ENCODE measurements around the gene PKNOX2. TPM values are rescaled to one million over a fixed set of nuclear protein-coding genes. Genes with fewer than 3 reads are reported as not detected.

The PKNOX2 gene
- total and polyA plus RNA-seq, 4 donors = 0.14 to 0.29 (median 0.24) TPM

DNA sequence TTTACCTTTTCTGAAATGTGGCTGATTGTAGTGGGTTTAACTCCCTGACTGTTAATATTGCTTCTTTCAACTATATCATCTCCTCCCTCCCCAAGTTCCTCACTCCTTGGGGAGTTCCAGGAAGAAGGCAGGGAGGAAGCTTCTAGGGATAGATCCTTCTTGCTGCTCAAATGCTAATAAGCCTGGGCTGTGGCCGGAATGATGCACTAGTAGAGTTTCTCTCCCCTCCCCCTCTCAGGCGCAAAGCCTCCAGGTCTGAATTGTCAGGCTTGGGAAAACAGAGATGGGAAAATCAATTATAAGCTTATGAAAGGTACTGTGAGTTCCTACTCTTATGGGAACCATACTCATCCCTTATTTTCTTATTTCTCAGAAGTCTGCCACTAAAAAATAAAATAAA, 300.7 kb downstream of the PKNOX2 start:
- TF ChIP-seq, protein P1, sequence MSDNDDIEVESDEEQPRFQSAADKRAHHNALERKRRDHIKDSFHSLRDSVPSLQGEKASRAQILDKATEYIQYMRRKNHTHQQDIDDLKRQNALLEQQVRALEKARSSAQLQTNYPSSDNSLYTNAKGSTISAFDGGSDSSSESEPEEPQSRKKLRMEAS (IDR thresholded peaks at IDR 0.05) = no peak
- TF ChIP-seq HNF4A (conservative IDR thresholded peaks at IDR 0.05) = no peak
- TF ChIP-seq RXRA (IDR thresholded peaks at IDR 0.05) = no peak
- TF ChIP-seq, protein P2, sequence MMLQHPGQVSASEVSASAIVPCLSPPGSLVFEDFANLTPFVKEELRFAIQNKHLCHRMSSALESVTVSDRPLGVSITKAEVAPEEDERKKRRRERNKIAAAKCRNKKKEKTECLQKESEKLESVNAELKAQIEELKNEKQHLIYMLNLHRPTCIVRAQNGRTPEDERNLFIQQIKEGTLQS (IDR thresholded peaks at IDR 0.05) = no peak
- TF ChIP-seq, protein P3, sequence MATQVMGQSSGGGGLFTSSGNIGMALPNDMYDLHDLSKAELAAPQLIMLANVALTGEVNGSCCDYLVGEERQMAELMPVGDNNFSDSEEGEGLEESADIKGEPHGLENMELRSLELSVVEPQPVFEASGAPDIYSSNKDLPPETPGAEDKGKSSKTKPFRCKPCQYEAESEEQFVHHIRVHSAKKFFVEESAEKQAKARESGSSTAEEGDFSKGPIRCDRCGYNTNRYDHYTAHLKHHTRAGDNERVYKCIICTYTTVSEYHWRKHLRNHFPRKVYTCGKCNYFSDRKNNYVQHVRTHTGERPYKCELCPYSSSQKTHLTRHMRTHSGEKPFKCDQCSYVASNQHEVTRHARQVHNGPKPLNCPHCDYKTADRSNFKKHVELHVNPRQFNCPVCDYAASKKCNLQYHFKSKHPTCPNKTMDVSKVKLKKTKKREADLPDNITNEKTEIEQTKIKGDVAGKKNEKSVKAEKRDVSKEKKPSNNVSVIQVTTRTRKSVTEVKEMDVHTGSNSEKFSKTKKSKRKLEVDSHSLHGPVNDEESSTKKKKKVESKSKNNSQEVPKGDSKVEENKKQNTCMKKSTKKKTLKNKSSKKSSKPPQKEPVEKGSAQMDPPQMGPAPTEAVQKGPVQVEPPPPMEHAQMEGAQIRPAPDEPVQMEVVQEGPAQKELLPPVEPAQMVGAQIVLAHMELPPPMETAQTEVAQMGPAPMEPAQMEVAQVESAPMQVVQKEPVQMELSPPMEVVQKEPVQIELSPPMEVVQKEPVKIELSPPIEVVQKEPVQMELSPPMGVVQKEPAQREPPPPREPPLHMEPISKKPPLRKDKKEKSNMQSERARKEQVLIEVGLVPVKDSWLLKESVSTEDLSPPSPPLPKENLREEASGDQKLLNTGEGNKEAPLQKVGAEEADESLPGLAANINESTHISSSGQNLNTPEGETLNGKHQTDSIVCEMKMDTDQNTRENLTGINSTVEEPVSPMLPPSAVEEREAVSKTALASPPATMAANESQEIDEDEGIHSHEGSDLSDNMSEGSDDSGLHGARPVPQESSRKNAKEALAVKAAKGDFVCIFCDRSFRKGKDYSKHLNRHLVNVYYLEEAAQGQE (IDR thresholded peaks at IDR 0.05) = no peak
- no peak for TF ChIP-seq TAF1 (conservative IDR thresholded peaks at IDR 0.05)
- no peak for TF ChIP-seq HNF4G (IDR thresholded peaks at IDR 0.05)
- no peak for TF ChIP-seq JUND (IDR thresholded peaks at IDR 0.05)
- no peak for TF ChIP-seq GABPA (IDR thresholded peaks at IDR 0.05 in 1 of 2, conservative IDR thresholded peaks at IDR 0.05 in 1 of 2)
- no peak for DNase-seq (ENCODE audit: low spot score)
- H3K27me3 ChIP-seq (ENCODE audit: control insufficient read depth in 4 of 4, insufficient read depth in 4 of 4, low read length in 3 of 4) = no peaks in the 10 kb centered on the region
- no peak overlapping the region for H3K4me3 ChIP-seq (ENCODE audit: low read depth in 1 of 3, low read length in 3 of 3)
- H3K27ac ChIP-seq (ENCODE audit: low read depth in 1 of 2, low read length in 2 of 2) = no peak overlapping the region
- no peaks in the 10 kb centered on the region for H3K36me3 ChIP-seq (ENCODE audit: control insufficient read depth in 4 of 4, insufficient read depth in 3 of 4, low read depth in 1 of 4, low read length in 3 of 4)
- H3K9me3 ChIP-seq (ENCODE audit: control insufficient read depth in 4 of 4, low read length in 3 of 4) = no peaks in the 10 kb centered on the region
- no peaks in the 10 kb centered on the region for H3K4me1 ChIP-seq (ENCODE audit: control insufficient read depth in 4 of 4, insufficient read depth in 4 of 4, low read length in 3 of 4)
- 71% methylated on average over 2 of the region's 2 CpGs for WGBS
- H3K9ac ChIP-seq (ENCODE audit: low read depth in 1 of 2, low read length in 2 of 2) = no peak overlapping the region

DNA sequence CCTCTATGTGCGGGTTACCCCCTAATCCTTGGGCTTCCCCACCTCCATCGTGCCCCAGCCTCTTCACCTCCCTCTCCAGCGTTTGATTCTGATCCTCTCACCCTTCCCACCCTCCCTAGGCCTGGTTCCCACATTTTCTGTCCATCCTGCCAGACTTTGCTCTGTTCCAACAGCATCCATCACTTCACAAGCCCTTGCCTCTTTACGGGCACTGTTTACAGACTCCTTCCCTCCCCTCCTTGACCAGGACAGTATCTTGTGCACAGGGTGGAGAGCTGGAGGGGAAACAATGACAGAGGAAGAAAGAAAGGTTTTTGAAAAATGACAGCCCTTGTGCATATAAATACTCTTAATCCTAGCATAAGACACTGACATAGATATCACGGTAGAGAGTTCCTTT, 301.1 kb downstream of the PKNOX2 start:
- H3K36me3 ChIP-seq (ENCODE audit: control insufficient read depth in 4 of 4, insufficient read depth in 3 of 4, low read depth in 1 of 4, low read length in 3 of 4) = no peaks in the 10 kb centered on the region
- no peak overlapping the region for H3K4me3 ChIP-seq (ENCODE audit: low read depth in 1 of 3, low read length in 3 of 3)
- WGBS = 53% methylated on average over 5 of the region's 5 CpGs
- no peak overlapping the region for H3K9ac ChIP-seq (ENCODE audit: low read depth in 1 of 2, low read length in 2 of 2)
- H3K9me3 ChIP-seq (ENCODE audit: control insufficient read depth in 4 of 4, low read length in 3 of 4) = no peaks in the 10 kb centered on the region
- DNase-seq (ENCODE audit: low spot score) = no peak
- H3K27me3 ChIP-seq (ENCODE audit: control insufficient read depth in 4 of 4, insufficient read depth in 4 of 4, low read length in 3 of 4) = no peaks in the 10 kb centered on the region
- TF ChIP-seq FOXA1 (IDR thresholded peaks at IDR 0.05) (no peak), HNF4A (conservative IDR thresholded peaks at IDR 0.05) (no peak), RXRA (IDR thresholded peaks at IDR 0.05) (no peak), RAD21 (IDR thresholded peaks at IDR 0.05) (no peak), YY1 (IDR thresholded peaks at IDR 0.05) (no peak), NR2F2 (IDR thresholded peaks at IDR 0.05) (no peak), HNF4G (IDR thresholded peaks at IDR 0.05) (no peak), EGR1 (IDR thresholded peaks at IDR 0.05; ENCODE audit: low read depth in 2 of 2) (no peak)
- TF ChIP-seq, protein P2 (IDR thresholded peaks at IDR 0.05) = no peak
- TF ChIP-seq, protein P1 (IDR thresholded peaks at IDR 0.05) = no peak
- H3K4me1 ChIP-seq (ENCODE audit: control insufficient read depth in 4 of 4, insufficient read depth in 4 of 4, low read length in 3 of 4) = no peaks in the 10 kb centered on the region
- H3K27ac ChIP-seq (ENCODE audit: low read depth in 1 of 2, low read length in 2 of 2) = no peak overlapping the region

DNA sequence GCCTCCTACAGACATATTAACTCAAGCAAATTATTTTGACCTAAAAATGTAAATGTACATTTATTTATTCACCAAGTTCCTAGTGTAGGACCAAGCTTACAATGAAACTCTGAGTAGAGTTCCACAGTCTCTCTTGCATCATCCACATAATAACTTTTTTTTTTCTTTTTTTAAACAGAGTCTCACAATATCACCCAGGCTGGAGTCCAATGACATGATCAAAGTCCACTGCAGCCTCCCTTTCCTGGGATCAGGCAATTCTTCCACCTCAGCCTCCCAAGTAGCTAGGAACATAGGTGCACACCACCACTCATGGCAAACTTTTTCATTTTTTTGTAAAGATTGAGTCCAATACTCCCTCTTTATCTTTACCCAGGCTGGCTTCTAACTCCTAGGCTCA, 303.5 kb downstream of the PKNOX2 start:
- H3K36me3 ChIP-seq (ENCODE audit: control insufficient read depth in 4 of 4, insufficient read depth in 3 of 4, low read depth in 1 of 4, low read length in 3 of 4) = no peaks in the 10 kb centered on the region
- DNase-seq (ENCODE audit: low spot score) = no peak
- TF ChIP-seq, protein P1 (IDR thresholded peaks at IDR 0.05) = no peak
- TF ChIP-seq HNF4A (conservative IDR thresholded peaks at IDR 0.05) (peak; percentile 37 to 79), HNF4G (IDR thresholded peaks at IDR 0.05) (peak; percentile 23)

More for the DNA sequence above, 303.5 kb downstream of the PKNOX2 start:
- no peaks in the 10 kb centered on the region for H3K9me3 ChIP-seq (ENCODE audit: control insufficient read depth in 4 of 4, low read length in 3 of 4)
- no peaks in the 10 kb centered on the region for H3K27me3 ChIP-seq (ENCODE audit: control insufficient read depth in 4 of 4, insufficient read depth in 4 of 4, low read length in 3 of 4)
- H3K4me3 ChIP-seq (ENCODE audit: low read depth in 1 of 3, low read length in 3 of 3) = no peak overlapping the region
- H3K4me1 ChIP-seq (ENCODE audit: control insufficient read depth in 4 of 4, insufficient read depth in 4 of 4, low read length in 3 of 4) = no peaks in the 10 kb centered on the region
- no peak overlapping the region for H3K9ac ChIP-seq (ENCODE audit: low read depth in 1 of 2, low read length in 2 of 2)
- H3K27ac ChIP-seq (ENCODE audit: low read depth in 1 of 2, low read length in 2 of 2) = no peak overlapping the region
